Small intestine (tissue), 7 donors: ENCODE results near the gene CNTN3. TPM values are rescaled to one million over a fixed set of nuclear protein-coding genes. Genes with fewer than 3 reads are reported as not detected.
A peak's percentile ranks its signal among the peaks of the same experiment; 100 is the strongest.

Experiments used
- DNase-seq, 2 donors: peaks; one replicate each; pipeline versions ENCODE4 v3.0.0 to v3.0.0-alpha.2; 2013
- FAIRE-seq: peaks from 2 replicates; lab custom pipeline; 2012; peaks lifted over from hg19 to GRCh38; lab: Jason Lieb, UNC
- H3K27ac ChIP-seq, 3 donors: one replicate each; pipeline ENCODE4 v1.5.1; 2013; ENCODE audit warnings: low read length in 2 of 3, mild to moderate bottlenecking in 2 of 3, control low read depth in 1 of 3, inconsistent platforms in 1 of 3, low read depth in 1 of 3, moderate library complexity in 1 of 3
- H3K27me3 ChIP-seq, 3 donors: one replicate each; pipeline ENCODE4 v1.6.1; 2013; ENCODE audit warnings: low read length in 3 of 3, inconsistent platforms in 1 of 3; ENCODE audit not compliant: control insufficient read depth in 3 of 3, insufficient read depth in 3 of 3
- H3K36me3 ChIP-seq, 3 donors: one replicate each; pipeline ENCODE4 v1.6.1; 2013; ENCODE audit warnings: low read length in 3 of 3, inconsistent platforms in 1 of 3, low read depth in 1 of 3, mild to moderate bottlenecking in 1 of 3, moderate library complexity in 1 of 3; ENCODE audit not compliant: control insufficient read depth in 3 of 3, insufficient read depth in 2 of 3
- H3K4me1 ChIP-seq, 3 donors: one replicate each; pipeline ENCODE4 v1.6.1; 2013; ENCODE audit warnings: low read length in 2 of 3, inconsistent platforms in 1 of 3, low read depth in 1 of 3, mild to moderate bottlenecking in 1 of 3, moderate library complexity in 1 of 3; ENCODE audit not compliant: control insufficient read depth in 3 of 3, insufficient read depth in 2 of 3
- H3K4me3 ChIP-seq, 3 donors: one replicate each; pipeline ENCODE4 v1.5.1; 2013; ENCODE audit warnings: low read length in 3 of 3, control low read depth in 1 of 3, inconsistent platforms in 1 of 3, low read depth in 1 of 3, mild to moderate bottlenecking in 1 of 3, moderate library complexity in 1 of 3
- H3K9me3 ChIP-seq, 2 donors: one replicate each; pipeline ENCODE4 v1.6.1; 2013; ENCODE audit warnings: low read depth in 1 of 2, low read length in 1 of 2; ENCODE audit not compliant: control insufficient read depth in 2 of 2, insufficient read depth in 1 of 2
- WGBS, 3 donors: extraction: QIAGEN DNeasy Blood & Tissue Kit; methylation state at CpG; one replicate each; pipeline ENCODE4 v1.1.7; 2013; 5-methylcytosine and 5-hydroxymethylcytosine counted together
- polyA plus RNA-seq, 4 donors: library from polyadenylated mRNA; stranded (reverse) in 3 of 4; unstranded in 1 of 4; fragments of 200-250 nt in 3 of 4; fragments of 120-200 nt in 1 of 4; gene quantifications; one replicate each; pipeline versions ENCODE4 v1.2.1 to v1.2.3, GENCODE V29; 2013
- donor health status: healthy with polysubstance abuse.
- donor health status: control.
- donor health status: control.
- donor health status: Bipolar disorder and iron deficiency.
- donor health status: healthy.

Gene CNTN3
- polyA plus RNA-seq, 4 donors, result 0.66 to 2.9 TPM; not detected in 2

DNA sequence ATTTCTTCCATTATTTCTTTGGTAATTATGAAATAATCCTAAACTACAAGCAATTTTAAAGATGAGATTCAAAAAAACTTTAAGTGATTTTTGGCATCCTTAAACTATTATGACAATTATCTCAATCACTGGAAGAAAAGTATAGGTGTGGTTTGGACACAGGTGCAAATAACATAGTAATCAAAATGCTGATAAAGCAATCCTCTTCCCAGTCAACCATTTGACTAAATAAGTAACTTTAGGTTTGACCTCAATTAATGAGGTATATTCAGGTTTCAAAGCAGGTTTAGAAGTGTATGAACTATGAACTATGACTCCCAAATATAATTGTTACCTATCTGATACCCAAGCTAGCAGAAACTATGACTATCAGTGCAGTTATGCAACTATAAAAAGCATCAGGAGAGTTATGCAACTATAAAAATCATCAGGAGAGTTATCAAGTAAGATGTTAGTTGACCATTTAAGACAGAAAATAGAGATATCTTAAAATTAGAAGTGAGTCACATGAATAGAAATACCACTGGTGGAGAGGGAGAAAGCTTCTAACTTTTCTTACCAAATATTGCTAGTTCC, 8.9 kb upstream of the CNTN3 start:
- Histone ChIP-seq H3K4me3 (no peak overlapping the region), H3K9me3 (no peaks in the 10 kb centered on the region), H3K36me3 (no peaks in the 10 kb centered on the region), H3K27ac (no peak overlapping the region), H3K27me3 (no peaks in the 10 kb centered on the region), H3K4me1 (no peaks in the 10 kb centered on the region)
- no peak for FAIRE-seq
- no peak for DNase-seq

DNA sequence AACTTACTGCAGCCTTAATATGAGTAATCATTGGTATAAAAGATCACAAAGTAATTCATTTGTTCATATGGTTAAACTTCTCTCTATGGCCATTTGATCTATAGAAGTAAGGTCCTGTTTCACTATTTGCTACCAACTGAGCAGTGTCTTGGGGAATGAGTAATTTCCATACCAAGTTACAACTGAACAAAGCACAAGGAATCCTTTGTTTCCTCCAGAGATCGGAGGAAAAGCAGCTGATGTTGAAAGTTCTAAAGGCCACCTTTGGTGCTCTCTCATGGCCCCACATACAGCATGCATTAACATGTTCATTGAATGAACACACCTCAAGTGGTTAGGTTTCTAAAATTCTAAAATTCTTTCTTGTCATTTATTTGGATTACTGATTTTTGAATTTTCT, 7.1 kb upstream of the CNTN3 start:
- Histone ChIP-seq H3K9me3 (no peaks in the 10 kb centered on the region), H3K4me1 (no peaks in the 10 kb centered on the region), H3K27me3 (no peaks in the 10 kb centered on the region), H3K27ac (no peak overlapping the region), H3K4me3 (no peak overlapping the region), H3K36me3 (no peaks in the 10 kb centered on the region)
- 18 to 29% (median 23%) methylated on average over 1 of the region's 1 CpG for WGBS, 3 donors
- FAIRE-seq, result no peak
- DNase-seq, result peak in 1 of 2 donors; percentile 28

DNA sequence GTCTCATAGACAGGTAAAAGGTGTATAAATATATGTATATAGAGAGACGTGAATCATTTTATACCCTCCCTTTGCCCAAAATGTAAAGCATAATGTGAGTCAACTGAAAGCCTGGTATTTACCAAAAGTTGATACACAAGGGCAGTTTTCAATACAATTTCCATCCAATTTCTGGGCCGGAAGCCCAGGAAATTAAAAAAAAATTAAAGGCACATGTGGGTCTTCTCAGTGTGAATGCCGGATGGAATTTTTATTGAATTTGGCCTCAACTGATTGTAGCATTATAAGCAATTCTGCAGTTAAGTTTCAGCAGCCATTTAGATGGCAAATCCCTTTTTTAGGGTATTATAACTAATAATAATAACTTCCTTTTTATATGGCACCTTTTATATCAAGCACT, 3.3 kb upstream of the CNTN3 start:
- Histone ChIP-seq H3K9me3 (no peaks in the 10 kb centered on the region), H3K4me3 (no peak overlapping the region), H3K4me1 (peaks cover 0 to 3% (median 0%) of the 10 kb centered on the region in 3 donors), H3K27me3 (peaks cover 0 to 22% (median 4%) of the 10 kb centered on the region in 3 donors), H3K36me3 (no peaks in the 10 kb centered on the region), H3K27ac (no peak overlapping the region)
- WGBS, 3 donors, result 64 to 86% (median 85%) methylated on average over 3 of the region's 3 CpGs
- no peak for FAIRE-seq
- no peak for DNase-seq

DNA sequence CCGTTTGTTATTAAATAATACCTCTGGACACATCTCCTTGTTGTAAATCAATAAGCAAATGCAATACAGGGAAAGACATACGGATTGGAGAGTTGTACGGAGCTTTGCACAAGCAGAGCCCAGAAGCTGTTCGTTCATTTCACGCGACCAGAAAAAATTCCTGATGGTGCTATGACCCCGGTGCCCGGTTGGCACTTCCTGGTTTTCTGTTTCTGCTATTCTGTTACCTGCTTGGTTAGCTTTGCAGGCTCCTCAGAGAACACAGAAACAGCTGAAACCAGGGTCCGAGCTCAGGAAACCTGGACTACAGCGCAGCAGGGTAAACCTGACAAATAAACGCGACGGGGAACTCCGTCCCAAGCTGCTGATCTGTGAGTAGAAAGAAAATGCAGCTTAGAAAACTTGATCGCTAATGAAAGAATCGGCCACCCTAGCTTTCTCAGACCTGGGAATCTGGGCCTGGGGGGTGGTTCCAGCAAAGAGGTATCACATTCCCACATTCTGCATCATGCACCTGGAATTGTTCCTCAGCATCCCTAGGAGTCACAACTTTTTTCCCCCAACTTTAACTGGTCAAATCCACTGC, 845 bp downstream of the CNTN3 start:
- Histone ChIP-seq H3K4me3 (peak overlapping the region; percentile 25 to 52 (median 48)), H3K4me1 (peaks cover 0 to 3% (median 0%) of the 10 kb centered on the region in 3 donors), H3K27me3 (peaks cover 0 to 30% (median 4%) of the 10 kb centered on the region in 3 donors), H3K27ac (no peak overlapping the region), H3K36me3 (no peaks in the 10 kb centered on the region), H3K9me3 (no peaks in the 10 kb centered on the region)
- WGBS, 3 donors, result 5 to 13% (median 7%) methylated on average over 16 of the region's 16 CpGs
- DNase-seq (peak; percentile 26 to 41), FAIRE-seq (no peak)

DNA sequence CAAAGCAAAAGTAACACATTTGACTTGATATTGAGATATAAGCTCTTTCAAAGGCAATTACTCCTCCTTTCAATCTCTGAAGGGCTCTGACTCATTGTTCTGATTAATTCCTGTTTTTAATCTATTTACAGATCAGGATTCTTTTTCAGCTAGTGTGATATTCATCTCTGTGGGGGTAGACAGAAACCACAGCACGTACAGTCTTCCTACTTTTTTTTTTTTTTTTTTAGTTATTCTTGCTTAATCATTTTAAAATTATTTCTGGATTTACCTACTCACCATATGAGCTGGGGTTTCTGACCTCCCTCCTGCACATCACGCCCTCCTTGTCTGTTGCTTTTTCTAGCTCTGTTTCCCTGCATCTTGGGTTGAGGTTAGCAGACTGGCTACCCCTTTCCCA, 1.4 kb downstream of the CNTN3 start:
- Histone ChIP-seq H3K27ac (no peak overlapping the region), H3K27me3 (peaks cover 0 to 30% (median 4%) of the 10 kb centered on the region in 3 donors), H3K36me3 (no peaks in the 10 kb centered on the region), H3K9me3 (no peaks in the 10 kb centered on the region), H3K4me3 (peak overlapping the region in 1 of 3 donors; percentile 48), H3K4me1 (peaks cover 0 to 3% (median 0%) of the 10 kb centered on the region in 3 donors)
- WGBS, 3 donors, result 12 to 16% (median 15%) methylated on average over 2 of the region's 2 CpGs
- DNase-seq (no peak), FAIRE-seq (no peak)

DNA sequence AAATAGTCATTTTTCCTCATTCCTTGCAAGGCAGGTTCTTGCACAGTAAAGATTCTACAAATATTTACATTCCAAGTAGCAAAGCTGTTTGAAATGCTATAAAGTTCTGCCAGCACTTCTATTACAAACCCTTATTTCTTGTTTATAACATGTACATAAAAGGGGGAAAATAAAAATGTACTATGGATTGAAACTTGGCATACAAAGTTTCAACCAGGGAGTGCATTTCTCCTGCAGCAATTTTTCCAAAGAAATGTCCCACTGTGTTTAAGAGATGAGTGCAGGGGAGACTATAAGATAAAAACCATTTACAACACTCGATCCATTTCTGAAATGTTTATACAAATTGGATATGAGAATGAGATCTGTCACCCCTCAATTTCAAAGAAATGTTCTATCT, 3.3 kb downstream of the CNTN3 start:
- WGBS, 3 donors, result 33 to 53% (median 39%) methylated on average over 1 of the region's 1 CpG
- Histone ChIP-seq H3K4me3 (no peak overlapping the region), H3K27me3 (peaks cover 0 to 26% (median 4%) of the 10 kb centered on the region in 3 donors), H3K9me3 (no peaks in the 10 kb centered on the region), H3K27ac (no peak overlapping the region), H3K4me1 (peaks cover 0 to 3% (median 0%) of the 10 kb centered on the region in 3 donors), H3K36me3 (no peaks in the 10 kb centered on the region)
- DNase-seq (no peak), FAIRE-seq (no peak)

DNA sequence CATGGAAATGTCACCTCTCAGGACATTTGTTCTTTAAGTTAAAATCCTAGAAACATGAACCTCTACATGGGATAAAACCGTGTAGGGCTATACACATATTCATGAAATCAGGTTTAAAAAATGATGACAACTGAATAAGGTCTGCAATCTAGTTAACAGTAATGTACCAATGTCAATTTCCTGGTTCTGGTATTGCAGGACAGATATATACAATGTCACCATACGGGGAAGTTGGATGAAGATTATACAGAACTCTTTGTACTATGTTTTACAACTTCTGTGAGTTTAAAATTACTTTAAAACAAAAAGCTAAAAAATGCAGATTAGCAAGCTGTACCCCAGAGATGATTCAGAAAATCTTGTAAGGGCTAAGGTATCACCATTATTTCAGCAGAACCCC, 6.7 kb downstream of the CNTN3 start:
- Histone ChIP-seq H3K36me3 (no peaks in the 10 kb centered on the region), H3K4me3 (no peak overlapping the region), H3K27me3 (peaks cover 0 to 8% (median 0%) of the 10 kb centered on the region in 3 donors), H3K27ac (no peak overlapping the region), H3K9me3 (no peaks in the 10 kb centered on the region), H3K4me1 (no peaks in the 10 kb centered on the region)
- FAIRE-seq (no peak), DNase-seq (no peak)
- WGBS, 3 donors, result 47 to 66% (median 64%) methylated on average over 2 of the region's 2 CpGs

DNA sequence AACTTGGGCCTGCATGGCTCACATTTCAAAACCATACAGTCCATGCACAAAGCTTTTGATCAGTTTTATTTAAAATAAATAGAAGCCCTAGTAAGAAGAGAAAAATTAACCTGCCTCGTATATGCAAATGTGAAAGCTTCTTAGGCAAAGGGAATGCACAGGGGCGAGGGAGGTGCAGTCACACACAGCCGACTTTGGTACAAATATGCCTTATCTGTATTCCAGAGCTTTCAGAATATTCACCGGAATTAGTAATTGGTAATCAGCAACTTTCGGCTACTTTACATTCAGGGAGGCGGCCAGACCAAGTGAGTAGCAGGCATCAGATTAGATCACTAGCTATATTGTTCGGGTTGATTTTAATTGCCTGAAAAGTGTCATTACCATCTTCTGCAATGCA, 7.5 kb downstream of the CNTN3 start:
- no peaks in the 10 kb centered on the region for H3K36me3 ChIP-seq
- WGBS, 3 donors, result 87 to 91% (median 87%) methylated on average over 7 of the region's 7 CpGs

More for the DNA sequence above, 7.5 kb downstream of the CNTN3 start:
- DNase-seq (no peak), FAIRE-seq (no peak)
- Histone ChIP-seq H3K27ac (no peak overlapping the region), H3K9me3 (no peaks in the 10 kb centered on the region), H3K27me3 (no peaks in the 10 kb centered on the region), H3K4me1 (no peaks in the 10 kb centered on the region), H3K4me3 (no peak overlapping the region)
